Measurements from ENCODE around the gene DLX4. TPM values are rescaled to one million over a fixed set of nuclear protein-coding genes. Genes with fewer than 3 reads are reported as not detected.

DLX4 gene
- polyA plus RNA-seq, 1 donor from 2014 or later, result not detected

- Histone ChIP-seq H3K36me3 (ENCODE audit: insufficient read depth, low read length) (no peaks in the 10 kb centered on the region), H3K4me3 (ENCODE audit: low read length) (no peak overlapping the region), H3K4me2 (ENCODE audit: low read length) (no peak overlapping the region), H2AFZ (ENCODE audit: low read depth, low read length) (no peak overlapping the region), H3K79me2 (replicated peaks; ENCODE audit: insufficient read depth, low read length) (no peaks in the 10 kb centered on the region), H3K9me3 (ENCODE audit: low read length) (no peaks in the 10 kb centered on the region), H4K20me1 (ENCODE audit: insufficient read depth) (no peaks in the 10 kb centered on the region), H3F3A (ENCODE audit: insufficient read depth, low read length, poor library complexity, severe bottlenecking) (no peaks in the 10 kb centered on the region), H3K9ac (ENCODE audit: low read length) (no peak overlapping the region), H3K27ac (ENCODE audit: low read length) (no peak overlapping the region), H3K9me2 (ENCODE audit: insufficient read depth, low read length) (no peaks in the 10 kb centered on the region), H3K27me3 (ENCODE audit: insufficient read depth, low read depth, low read length) (no peaks in the 10 kb centered on the region)
- TF ChIP-seq SMC3 (conservative IDR thresholded peaks at IDR 0.05; ENCODE audit: poor library complexity) (no peak), POLR2AphosphoS5 (IDR thresholded peaks at IDR 0.05) (no peak), RAD21 (conservative IDR thresholded peaks at IDR 0.05) (no peak), TAF1 (IDR thresholded peaks at IDR 0.05; ENCODE audit: low read depth) (no peak), EZH2 (IDR thresholded peaks at IDR 0.05; ENCODE audit: borderline replicate concordance, insufficient read depth, low read length, poor library complexity, severe bottlenecking) (no peak), CTCF (IDR thresholded peaks at IDR 0.05; ENCODE audit: poor library complexity, severe bottlenecking) (no peak), MXI1 (conservative IDR thresholded peaks at IDR 0.05; ENCODE audit: poor library complexity, severe bottlenecking) (no peak), REST (IDR thresholded peaks at IDR 0.05; ENCODE audit: borderline replicate concordance) (no peak), EP300 (conservative IDR thresholded peaks at IDR 0.05; ENCODE audit: poor library complexity, severe bottlenecking) (no peak)
These were observed 29.7 kb upstream of the DLX4 start for GRCh38 chr17:49939318-49939717.

- H3F3A ChIP-seq (ENCODE audit: insufficient read depth, low read length, poor library complexity, severe bottlenecking), result no peaks in the 10 kb centered on the region
- no peaks in the 10 kb centered on the region for H3K9me2 ChIP-seq (ENCODE audit: insufficient read depth, low read length)
- no peaks in the 10 kb centered on the region for H3K27me3 ChIP-seq (ENCODE audit: insufficient read depth, low read depth, low read length)
- no peaks in the 10 kb centered on the region for H4K20me1 ChIP-seq (ENCODE audit: insufficient read depth)
- TF ChIP-seq EZH2 (IDR thresholded peaks at IDR 0.05; ENCODE audit: borderline replicate concordance, insufficient read depth, low read length, poor library complexity, severe bottlenecking), result no peak
- TF ChIP-seq TAF1 (IDR thresholded peaks at IDR 0.05; ENCODE audit: low read depth), result no peak
- no peak for TF ChIP-seq CTCF (IDR thresholded peaks at IDR 0.05; ENCODE audit: poor library complexity, severe bottlenecking)
- TF ChIP-seq SMC3 (conservative IDR thresholded peaks at IDR 0.05; ENCODE audit: poor library complexity), result no peak
- no peak for TF ChIP-seq POLR2AphosphoS5 (IDR thresholded peaks at IDR 0.05)
- TF ChIP-seq MXI1 (conservative IDR thresholded peaks at IDR 0.05; ENCODE audit: poor library complexity, severe bottlenecking), result no peak
- TF ChIP-seq EP300 (conservative IDR thresholded peaks at IDR 0.05; ENCODE audit: poor library complexity, severe bottlenecking), result no peak
- no peak for TF ChIP-seq RAD21 (conservative IDR thresholded peaks at IDR 0.05)
- TF ChIP-seq REST (IDR thresholded peaks at IDR 0.05; ENCODE audit: borderline replicate concordance), result no peak
- no peaks in the 10 kb centered on the region for H3K79me2 ChIP-seq (replicated peaks; ENCODE audit: insufficient read depth, low read length)
- H2AFZ ChIP-seq (ENCODE audit: low read depth, low read length), result no peak overlapping the region
- no peaks in the 10 kb centered on the region for H3K9me3 ChIP-seq (ENCODE audit: low read length)
- no peaks in the 10 kb centered on the region for H3K36me3 ChIP-seq (ENCODE audit: insufficient read depth, low read length)
- no peak overlapping the region for H3K9ac ChIP-seq (ENCODE audit: low read length)
- H3K27ac ChIP-seq (ENCODE audit: low read length), result no peak overlapping the region
- no peak overlapping the region for H3K4me3 ChIP-seq (ENCODE audit: low read length)
- no peak overlapping the region for H3K4me2 ChIP-seq (ENCODE audit: low read length)
These were observed 27.6 kb upstream of the DLX4 start for GRCh38 chr17:49941427-49941826.
